Neural progenitor cell (in vitro differentiated cells): Measurements from ENCODE around the gene COL7A1. TPM values are rescaled to one million over a fixed set of nuclear protein-coding genes. Genes with fewer than 3 reads are reported as not detected.

Experiments used
- DNase-seq: peaks from one replicate; pipeline ENCODE4 v3.0.0-alpha.2; 2016; ENCODE audit warnings: low spot score
- H2AFZ ChIP-seq: fragments of 200-600 bp; sonication (generic); replicated peaks from 2 replicates; pipeline ENCODE4 v1.6.1; 2016; ENCODE audit warnings: antibody characterized with exemption
- H3F3A ChIP-seq: fragments of 200-600 bp; sonication (generic); 2 replicates; pipeline ENCODE4 v1.6.1; 2016; ENCODE audit warnings: antibody characterized with exemption, low read depth
- H3K27ac ChIP-seq: fragments of 200-600 bp; sonication (generic); 2 replicates; pipeline ENCODE4 v1.5.1; 2016; ENCODE audit warnings: mild to moderate bottlenecking
- H3K27me3 ChIP-seq: fragments of 200-600 bp; sonication (generic); 2 replicates; pipeline ENCODE4 v1.6.1; 2016; ENCODE audit warnings: mild to moderate bottlenecking, moderate library complexity
- H3K36me3 ChIP-seq: fragments of 200-600 bp; sonication (generic); 2 replicates; pipeline ENCODE4 v1.5.1; 2016
- H3K4me1 ChIP-seq: fragments of 200-600 bp; sonication (generic); 2 replicates; pipeline ENCODE4 v1.6.1; 2016; ENCODE audit warnings: mixed run types
- H3K4me2 ChIP-seq: fragments of 200-600 bp; sonication (generic); 2 replicates; pipeline ENCODE4 v1.6.1; 2016
- H3K4me3 ChIP-seq: fragments of 200-600 bp; sonication (generic); 2 replicates; pipeline ENCODE4 v1.5.1; 2016
- H3K79me2 ChIP-seq: fragments of 200-600 bp; sonication (generic); 2 replicates; pipeline ENCODE4 v1.6.1; 2016; ENCODE audit warnings: low read depth
- H3K9ac ChIP-seq: fragments of 200-600 bp; sonication (generic); 2 replicates; pipeline ENCODE4 v1.6.1; 2016
- H3K9me3 ChIP-seq: fragments of 200-600 bp; sonication (generic); 2 replicates; pipeline ENCODE4 v1.5.1; 2016; ENCODE audit warnings: low read depth
- H4K20me1 ChIP-seq: fragments of 200-600 bp; sonication (generic); 2 replicates; pipeline ENCODE4 v1.6.1; 2016; ENCODE audit warnings: low read depth
- H3K27ac Mint-ChIP-seq: 3 replicates; pipeline ENCODE4 v1.8.0; 2021; ENCODE audit warnings: mixed read lengths
- H3K27me3 Mint-ChIP-seq: 2 replicates; pipeline ENCODE4 v1.8.0; 2022; ENCODE audit warnings: low read depth, mild to moderate bottlenecking, inconsistent platforms, moderate library complexity, mixed read lengths; ENCODE audit not compliant: insufficient read depth
- H3K36me3 Mint-ChIP-seq: 3 replicates; pipeline ENCODE4 v1.8.0; 2021; ENCODE audit warnings: mixed read lengths
- H3K4me1 Mint-ChIP-seq: 3 replicates; pipeline ENCODE4 v1.8.0; 2021; ENCODE audit warnings: mixed read lengths
- H3K4me3 Mint-ChIP-seq: 3 replicates; pipeline ENCODE4 v1.8.0; 2021; ENCODE audit warnings: mild to moderate bottlenecking, moderate library complexity, mixed read lengths
- H3K9me3 Mint-ChIP-seq: 3 replicates; pipeline ENCODE4 v1.8.0; 2020; ENCODE audit warnings: mixed read lengths
- CTCF ChIP-seq: fragments of 200-600 bp; sonication (generic); IDR thresholded peaks from 2 replicates; pipeline ENCODE4 v1.5.1; 2017; ENCODE audit warnings: antibody characterized with exemption, mild to moderate bottlenecking
- EZH2 ChIP-seq: fragments of 200-600 bp; sonication (generic); IDR thresholded peaks from 2 replicates; pipeline ENCODE4 v1.6.1; 2017; ENCODE audit warnings: antibody characterized with exemption, mild to moderate bottlenecking, moderate library complexity
- EZH2phosphoT487 ChIP-seq: fragments of 200-600 bp; sonication (generic); IDR thresholded peaks from 2 replicates; pipeline ENCODE4 v1.6.1; 2017; ENCODE audit warnings: antibody characterized with exemption
- total RNA-seq: library from RNA; depleted of rRNA; stranded (reverse); fragments of >200 nt; gene quantifications from 2 replicates; pipeline ENCODE4 v1.2.3, GENCODE V29; 2015; ENCODE audit warnings: low replicate concordance

Gene COL7A1
- total RNA-seq, 1 donor from 2014 or later = 3.0 TPM

- no peaks in the 10 kb centered on the region for H3K27me3 ChIP-seq
- H3K79me2 ChIP-seq = no peaks in the 10 kb centered on the region
- Mint-ChIP-seq H3K36me3 (peaks cover 16% of the 10 kb centered on the region), H3K27me3 (peaks cover 8% of the 10 kb centered on the region), H3K4me1 (peaks cover 13% of the 10 kb centered on the region), H3K27ac (peak overlapping the region; percentile 50), H3K9me3 (no peaks in the 10 kb centered on the region), H3K4me3 (no peak overlapping the region)
- no peaks in the 10 kb centered on the region for H3K4me1 ChIP-seq
- no peaks in the 10 kb centered on the region for H3K9me3 ChIP-seq
- H3K9ac ChIP-seq = no peak overlapping the region
- no peaks in the 10 kb centered on the region for H3K36me3 ChIP-seq
- TF ChIP-seq EZH2 = no peak
- no peak for TF ChIP-seq EZH2phosphoT487
- TF ChIP-seq CTCF = no peak
- no peak overlapping the region for H3K4me3 ChIP-seq
- no peaks in the 10 kb centered on the region for H4K20me1 ChIP-seq
- H3K27ac ChIP-seq = no peak overlapping the region
- H2AFZ ChIP-seq = no peak overlapping the region
- H3K4me2 ChIP-seq = no peak overlapping the region
- H3F3A ChIP-seq = no peaks in the 10 kb centered on the region
- no peak for DNase-seq
Measured at GRCh38 chr3:48596676-48597407, 1.7 kb upstream of the COL7A1 start.

DNA sequence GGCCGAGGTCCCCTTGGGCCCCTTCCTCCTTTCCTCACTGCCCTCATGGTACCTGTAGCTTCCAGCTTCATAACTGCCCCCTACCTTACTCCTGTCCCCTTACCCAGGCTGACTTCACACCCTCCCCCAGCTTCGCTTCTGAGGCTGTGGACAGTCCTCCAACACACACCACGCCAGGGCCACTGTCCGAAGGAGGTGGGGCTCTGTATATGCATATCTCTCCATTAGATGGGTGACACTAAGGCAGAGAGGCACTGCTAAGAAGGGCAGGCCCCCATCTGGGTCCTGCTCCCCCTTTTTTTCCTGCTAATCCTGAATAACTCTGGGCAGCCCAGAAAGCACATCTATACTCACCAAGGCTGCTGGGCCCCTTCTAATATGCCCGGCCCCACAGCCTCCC, 1.0 kb upstream of the COL7A1 start:
- Mint-ChIP-seq H3K27me3 (peaks cover 8% of the 10 kb centered on the region), H3K9me3 (no peaks in the 10 kb centered on the region), H3K36me3 (peaks cover 16% of the 10 kb centered on the region), H3K4me3 (peak overlapping the region; percentile 19), H3K27ac (peak overlapping the region; percentile 83), H3K4me1 (peaks cover 13% of the 10 kb centered on the region)
- H3F3A ChIP-seq = no peaks in the 10 kb centered on the region
- H3K4me1 ChIP-seq = no peaks in the 10 kb centered on the region
- H4K20me1 ChIP-seq = no peaks in the 10 kb centered on the region
- DNase-seq = no peak
- H3K79me2 ChIP-seq = no peaks in the 10 kb centered on the region
- no peak overlapping the region for H3K27ac ChIP-seq
- no peaks in the 10 kb centered on the region for H3K27me3 ChIP-seq
- no peak overlapping the region for H3K9ac ChIP-seq
- H3K9me3 ChIP-seq = no peaks in the 10 kb centered on the region
- no peaks in the 10 kb centered on the region for H3K36me3 ChIP-seq
- H2AFZ ChIP-seq = no peak overlapping the region
- no peak overlapping the region for H3K4me2 ChIP-seq
- H3K4me3 ChIP-seq = no peak overlapping the region
- TF ChIP-seq EZH2phosphoT487 (no peak), EZH2 (no peak), CTCF (no peak)

DNA sequence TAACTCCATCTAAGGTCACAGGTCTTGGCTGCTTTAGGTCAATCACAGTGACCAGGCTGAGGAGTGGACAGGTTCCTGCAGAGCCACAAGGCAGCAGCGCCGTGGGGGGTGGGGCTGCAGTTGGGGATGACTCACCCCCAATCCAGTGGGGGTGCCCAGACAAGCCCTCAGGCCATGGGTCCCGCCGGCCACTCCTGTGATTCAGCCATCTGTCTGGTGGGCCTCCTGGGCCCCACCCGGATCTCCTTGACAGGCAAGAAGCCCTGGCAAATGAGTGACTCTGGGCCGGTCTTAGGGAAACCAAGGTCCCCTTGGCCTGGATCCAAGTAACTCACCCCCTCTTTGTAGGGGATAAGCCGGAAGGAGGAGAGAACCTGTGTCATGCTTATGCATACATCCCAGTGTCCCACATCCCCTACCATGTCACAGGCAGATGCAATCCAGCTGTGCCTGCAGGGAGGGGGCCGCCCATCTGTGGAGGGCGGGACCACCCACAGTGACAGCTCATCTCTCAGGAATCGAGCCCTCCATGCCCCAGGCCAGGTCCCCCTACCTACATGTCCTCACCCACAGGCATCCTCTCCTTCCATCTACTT, 495 bp upstream of the COL7A1 start:
- no peaks in the 10 kb centered on the region for H3K4me1 ChIP-seq
- H3K27me3 ChIP-seq = no peaks in the 10 kb centered on the region
- Mint-ChIP-seq H3K4me3 (peak overlapping the region; percentile 19), H3K4me1 (peaks cover 13% of the 10 kb centered on the region), H3K27me3 (peaks cover 10% of the 10 kb centered on the region), H3K9me3 (no peaks in the 10 kb centered on the region), H3K27ac (no peak overlapping the region), H3K36me3 (peaks cover 13% of the 10 kb centered on the region)
- no peaks in the 10 kb centered on the region for H3K79me2 ChIP-seq
- H3K9ac ChIP-seq = no peak overlapping the region
- DNase-seq = peak; percentile 26
- TF ChIP-seq EZH2phosphoT487 = no peak
- no peak for TF ChIP-seq EZH2
- no peak for TF ChIP-seq CTCF
- H3K27ac ChIP-seq = no peak overlapping the region
- no peak overlapping the region for H3K4me2 ChIP-seq
- H3F3A ChIP-seq = no peaks in the 10 kb centered on the region
- no peak overlapping the region for H2AFZ ChIP-seq
- H4K20me1 ChIP-seq = no peaks in the 10 kb centered on the region
- no peaks in the 10 kb centered on the region for H3K9me3 ChIP-seq
- no peak overlapping the region for H3K4me3 ChIP-seq
- H3K36me3 ChIP-seq = no peaks in the 10 kb centered on the region
